Dermis microvascular lymphatic vessel endothelial cell (primary cell): ENCODE data around the gene ZNF469. TPM values are rescaled to one million over a fixed set of nuclear protein-coding genes. Genes with fewer than 3 reads are reported as not detected.

Source experiments
- DNase-seq, 2 donors: peaks; one replicate each; pipeline versions ENCODE4 v3.0.0 to v3.0.0-alpha.2; 2010; ENCODE audit warnings: low read depth in 2 of 2
- total RNA-seq: library from RNA; depleted of rRNA; stranded (reverse); fragments of >200 nt; gene quantifications from 2 replicates; pipeline ENCODE4 v1.2.1, GENCODE V29; 2014

The ZNF469 gene
- total RNA-seq, 1 donor from 2014 or later: 0.39 TPM

DNA sequence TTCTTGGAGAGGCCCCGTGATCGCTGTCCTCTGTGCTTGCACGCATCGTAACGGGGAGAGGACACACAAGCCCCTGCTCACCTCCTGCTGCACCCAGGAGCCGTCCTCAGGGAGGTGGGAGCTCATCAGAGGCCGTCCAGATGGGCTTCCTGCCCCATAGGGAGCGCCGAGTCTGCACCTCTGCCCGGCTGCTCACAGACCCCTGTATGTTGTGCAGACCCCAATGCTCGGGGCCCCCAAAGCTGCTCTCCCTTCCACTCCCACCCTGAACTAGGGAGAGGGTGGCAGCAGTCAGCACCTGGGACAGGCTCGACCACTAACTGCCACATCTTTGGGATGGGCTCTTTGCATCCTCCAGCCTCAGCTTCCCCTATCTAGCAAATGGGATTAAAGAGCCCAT lies 4.4 kb upstream of the ZNF469 start:
- no peak for DNase-seq

- no peak for DNase-seq
Measured at GRCh38 chr16:88378836-88379693, 3.7 kb upstream of the ZNF469 start.

- no peak for DNase-seq
Measured at GRCh38 chr16:88379694-88380040, 3.1 kb upstream of the ZNF469 start.

- DNase-seq: no peak
Measured at GRCh38 chr16:88380099-88380498, 2.7 kb upstream of the ZNF469 start.

DNA sequence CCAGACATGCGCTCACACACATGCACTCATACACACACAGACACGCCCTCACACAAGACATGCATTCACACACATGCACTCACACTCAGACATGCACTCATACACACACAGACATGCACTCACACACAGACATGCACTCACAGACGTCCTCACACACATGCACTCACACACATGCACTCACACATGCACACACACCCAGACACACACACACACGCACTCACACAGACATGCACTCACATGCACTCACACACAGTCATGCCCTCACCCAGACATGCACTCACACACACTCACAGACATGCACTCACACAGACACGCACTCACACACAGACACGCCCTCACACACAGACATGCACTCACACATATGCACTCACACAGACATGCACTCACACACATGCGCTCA lies 2.1 kb upstream of the ZNF469 start:
- no peak for DNase-seq

- DNase-seq: no peak
Measured at GRCh38 chr16:88381820-88382451, 823 bp upstream of the ZNF469 start.

DNA sequence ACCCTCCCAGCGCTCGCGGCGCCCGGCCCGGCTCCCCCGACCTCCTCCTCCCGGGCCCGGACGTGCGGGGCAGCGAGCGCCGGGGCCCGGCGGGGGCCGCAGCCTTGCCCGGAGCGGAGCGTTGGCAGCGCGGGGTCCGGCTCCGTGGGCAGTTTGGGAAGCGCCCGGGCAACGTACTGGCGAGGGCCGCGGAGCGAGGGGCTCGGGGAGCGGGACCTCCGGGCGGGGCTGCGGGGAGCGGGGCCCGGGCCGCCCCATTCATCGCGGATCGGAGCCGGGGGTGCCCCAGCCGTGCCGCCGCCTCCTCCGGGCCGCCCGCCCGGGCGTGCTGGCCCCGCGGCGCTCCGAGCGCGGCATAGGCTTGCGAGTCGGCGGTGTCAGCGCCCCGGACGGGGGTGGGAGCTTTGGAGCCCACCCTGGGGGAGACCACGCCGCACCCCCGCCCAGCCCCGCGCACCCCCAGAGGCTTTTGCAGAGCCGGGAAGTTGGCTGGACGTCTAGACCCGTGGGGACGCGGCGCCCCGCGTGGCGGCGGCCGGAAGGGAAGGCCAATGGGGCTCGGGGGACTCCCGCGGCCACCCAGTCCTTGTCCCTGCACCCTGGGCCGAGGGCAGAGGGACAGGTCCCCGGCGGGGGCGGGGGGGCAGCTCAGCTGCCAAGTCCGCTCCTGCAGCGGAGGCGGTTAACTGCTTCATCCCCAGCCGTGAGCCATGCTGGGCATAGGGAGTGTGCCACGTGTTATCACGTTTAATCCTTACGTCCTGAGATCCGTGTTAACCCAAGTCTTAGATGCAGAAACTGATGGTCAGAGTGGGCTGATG lies 852 bp downstream of the ZNF469 start:
- DNase-seq: peak in 1 of 2 donors; percentile 27

DNA sequence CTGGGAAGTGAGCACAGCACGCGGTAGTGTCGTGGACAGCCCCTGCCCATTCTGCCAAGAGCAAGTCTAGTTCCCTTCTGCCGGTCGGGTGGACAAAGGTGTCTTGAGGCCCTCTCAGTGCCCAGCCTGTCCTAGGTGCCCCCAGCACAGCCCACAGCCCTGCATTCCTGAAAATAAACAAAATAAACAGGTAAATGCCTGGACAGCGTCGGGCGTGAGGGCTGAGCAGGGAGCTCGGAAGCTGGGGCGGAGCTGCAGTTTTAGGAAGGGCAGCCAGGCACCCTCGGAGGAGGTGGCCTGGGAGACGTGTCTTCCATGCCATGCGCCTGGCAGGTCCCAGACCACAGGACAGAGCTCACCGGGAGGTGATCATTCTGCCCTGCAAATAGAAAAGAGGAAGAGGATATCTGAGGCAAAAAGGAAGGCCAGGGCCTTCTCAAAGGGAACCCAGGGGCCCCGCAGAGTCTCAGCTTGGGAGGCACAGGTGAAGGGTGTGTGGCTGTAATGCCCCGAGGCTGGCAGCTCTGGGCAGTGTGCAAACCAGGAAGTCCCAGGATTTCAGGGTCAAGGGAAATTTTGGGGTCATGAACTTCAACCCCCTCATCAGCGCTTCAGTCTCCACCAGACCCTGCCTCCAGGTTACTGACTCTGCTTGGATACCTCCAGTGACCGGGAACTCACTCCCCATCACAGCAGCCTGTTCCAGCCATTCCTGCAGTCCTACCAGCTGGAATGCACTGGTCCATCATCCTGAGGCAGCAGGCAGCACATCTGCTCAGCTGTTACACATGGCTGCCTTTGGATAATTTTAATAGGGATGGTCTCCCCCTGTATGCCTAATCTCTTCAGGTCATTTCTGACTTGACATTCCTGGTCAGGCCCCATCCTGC lies 1.7 kb downstream of the ZNF469 start:
- DNase-seq: no peak

- DNase-seq: no peak
Measured at GRCh38 chr16:88385112-88385594, 2.4 kb downstream of the ZNF469 start.

- DNase-seq: no peak
Measured at GRCh38 chr16:88385831-88386815, 3.4 kb downstream of the ZNF469 start.

DNA sequence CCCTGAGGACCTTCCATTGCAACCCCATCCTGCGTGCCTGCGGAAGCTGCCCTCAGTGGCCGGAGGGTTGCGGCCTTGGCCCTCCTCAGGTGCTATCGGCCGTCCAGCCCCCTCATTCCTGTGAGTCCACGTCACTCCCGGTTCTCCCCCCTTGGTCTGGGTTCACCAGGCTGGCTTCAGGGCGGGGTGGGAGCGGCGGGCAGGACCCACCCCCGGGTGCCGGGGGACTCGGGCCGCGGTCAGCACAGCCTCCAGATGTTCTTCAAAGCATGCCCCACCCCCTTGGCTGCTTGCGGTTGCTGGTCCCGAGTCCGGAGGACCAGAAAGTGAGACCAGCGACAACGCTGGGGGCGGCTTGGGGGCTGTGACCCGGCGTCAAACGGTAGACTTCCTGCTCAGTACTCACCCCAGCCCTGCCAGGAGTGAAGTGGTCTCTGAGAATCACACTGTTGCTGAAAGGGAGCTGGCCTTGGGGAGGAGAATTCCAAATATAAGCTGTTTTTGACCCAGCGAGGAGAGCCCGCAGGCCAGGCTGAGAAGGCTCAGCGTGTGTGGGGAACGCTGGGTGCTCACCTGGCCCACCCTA lies 4.5 kb downstream of the ZNF469 start:
- DNase-seq: no peak

DNA sequence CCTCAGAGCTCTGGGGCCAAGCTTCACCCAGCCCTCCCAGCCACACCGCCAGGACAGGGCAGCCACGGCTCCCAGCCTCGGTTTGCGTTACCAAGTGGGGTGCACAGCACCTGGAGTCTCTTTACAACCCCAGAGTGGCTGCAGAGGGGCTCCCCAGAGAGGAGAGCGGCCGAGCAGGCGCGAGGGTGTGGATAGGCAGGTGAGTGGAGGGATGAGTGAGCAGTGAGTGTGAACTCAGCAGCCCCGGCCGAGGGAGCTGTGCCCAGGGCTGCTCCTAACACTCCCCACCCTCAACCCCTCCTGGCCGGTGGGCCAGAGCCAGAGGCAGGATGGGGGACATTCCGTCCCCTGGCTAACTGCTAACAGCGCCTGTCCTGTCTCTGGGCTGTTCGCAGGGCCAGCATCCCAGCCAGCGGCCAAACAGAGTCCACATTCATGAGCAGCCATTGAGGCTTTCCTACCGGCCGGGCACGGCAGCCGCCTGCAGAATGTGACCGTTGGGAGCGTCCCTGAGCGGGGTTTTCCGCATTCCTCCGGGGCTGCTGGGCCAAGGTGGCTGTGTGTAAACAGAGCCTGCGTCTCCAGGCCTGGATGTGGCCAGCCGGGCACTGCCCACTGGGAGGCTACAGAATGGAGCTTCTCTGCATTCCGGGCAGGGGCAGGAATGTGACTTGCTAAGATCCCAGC lies 5.3 kb downstream of the ZNF469 start:
- peak in 1 of 2 donors; percentile 36 for DNase-seq

DNA sequence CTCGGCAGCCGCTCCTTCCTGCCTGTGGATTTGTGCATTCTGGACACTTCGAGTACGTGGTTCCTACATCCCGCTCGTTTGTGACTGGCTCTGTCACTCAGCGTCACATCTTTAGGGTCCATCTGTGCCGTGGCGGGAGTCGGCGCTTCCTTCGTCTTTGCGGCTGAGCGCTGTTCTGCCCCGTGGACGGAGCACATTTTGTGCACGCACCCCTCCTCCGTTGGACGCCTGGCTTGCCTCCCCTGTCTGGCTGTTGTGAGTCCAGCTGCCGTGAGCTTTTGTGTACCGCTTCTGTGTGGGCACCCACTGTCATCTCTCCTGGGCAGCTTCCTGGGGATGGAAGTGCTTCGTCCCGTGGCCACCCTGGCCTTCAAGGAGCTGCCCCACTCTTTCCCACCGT lies 6.4 kb downstream of the ZNF469 start:
- no peak for DNase-seq

DNA sequence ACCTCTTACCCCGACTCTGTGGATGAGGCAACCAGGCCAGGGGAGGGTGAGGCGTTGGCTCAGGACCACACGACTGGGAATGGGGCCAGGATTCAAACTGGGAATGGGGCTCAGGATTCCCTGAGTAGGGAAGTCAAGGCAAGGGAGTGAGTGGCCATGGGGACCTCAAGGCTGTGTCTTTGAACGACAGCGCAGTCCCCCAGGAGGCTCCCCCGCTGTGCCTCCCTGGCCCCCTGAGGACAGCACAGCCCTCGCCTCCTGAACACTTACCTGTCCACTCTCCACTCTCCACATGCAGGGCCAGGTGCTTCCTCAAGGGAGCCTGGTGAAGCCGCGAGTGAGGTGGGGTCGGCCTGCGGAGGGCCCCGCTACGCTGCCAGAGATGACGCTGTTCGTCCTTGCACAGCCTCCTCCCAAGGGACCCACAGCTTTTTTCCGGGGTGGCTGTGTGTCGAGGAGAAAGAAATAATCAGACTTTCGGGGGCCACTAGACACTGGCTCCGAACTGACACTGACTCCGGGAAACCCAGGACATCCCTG lies 6.9 kb downstream of the ZNF469 start:
- DNase-seq: no peak

DNA sequence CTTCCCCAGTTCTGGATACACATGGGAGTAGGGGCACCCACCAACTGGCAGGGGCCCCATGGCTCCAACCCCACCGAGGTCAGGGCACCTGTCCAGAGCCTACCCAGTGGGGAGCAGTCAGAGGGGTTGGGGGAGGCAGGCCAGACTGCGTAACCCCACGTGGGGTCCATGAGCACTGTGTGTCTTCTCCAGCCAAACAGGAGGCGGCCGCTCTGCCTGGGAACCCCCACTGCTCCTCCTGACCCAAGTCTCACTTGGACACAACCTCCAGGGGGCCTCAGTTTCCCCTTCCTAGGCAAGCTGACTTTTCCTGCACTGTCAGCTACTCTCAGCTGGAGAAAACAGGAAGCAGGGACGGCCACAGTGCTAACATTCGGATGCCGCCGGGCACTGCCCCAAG lies 7.5 kb downstream of the ZNF469 start:
- no peak for DNase-seq

DNA sequence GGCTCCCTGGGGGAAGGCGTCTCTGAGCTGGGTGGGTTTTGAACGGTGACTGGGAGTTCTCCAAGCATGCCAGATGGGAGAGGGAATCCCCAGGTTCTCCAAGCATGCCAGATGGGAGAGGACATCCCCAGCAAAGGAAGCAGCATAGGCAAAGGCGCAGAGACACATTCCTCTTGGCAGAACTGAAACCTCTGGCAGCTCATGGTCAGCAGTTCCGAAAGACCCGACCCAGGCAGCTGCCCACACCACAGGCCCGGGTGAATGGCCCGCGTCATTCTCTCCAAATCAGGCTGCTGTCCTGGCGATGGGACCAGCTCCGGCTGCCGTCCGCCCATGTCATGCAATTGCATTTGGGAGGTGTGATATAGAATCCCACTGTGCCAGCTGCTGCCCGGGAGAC lies 8.0 kb downstream of the ZNF469 start:
- DNase-seq: peak in 1 of 2 donors; percentile 11

DNA sequence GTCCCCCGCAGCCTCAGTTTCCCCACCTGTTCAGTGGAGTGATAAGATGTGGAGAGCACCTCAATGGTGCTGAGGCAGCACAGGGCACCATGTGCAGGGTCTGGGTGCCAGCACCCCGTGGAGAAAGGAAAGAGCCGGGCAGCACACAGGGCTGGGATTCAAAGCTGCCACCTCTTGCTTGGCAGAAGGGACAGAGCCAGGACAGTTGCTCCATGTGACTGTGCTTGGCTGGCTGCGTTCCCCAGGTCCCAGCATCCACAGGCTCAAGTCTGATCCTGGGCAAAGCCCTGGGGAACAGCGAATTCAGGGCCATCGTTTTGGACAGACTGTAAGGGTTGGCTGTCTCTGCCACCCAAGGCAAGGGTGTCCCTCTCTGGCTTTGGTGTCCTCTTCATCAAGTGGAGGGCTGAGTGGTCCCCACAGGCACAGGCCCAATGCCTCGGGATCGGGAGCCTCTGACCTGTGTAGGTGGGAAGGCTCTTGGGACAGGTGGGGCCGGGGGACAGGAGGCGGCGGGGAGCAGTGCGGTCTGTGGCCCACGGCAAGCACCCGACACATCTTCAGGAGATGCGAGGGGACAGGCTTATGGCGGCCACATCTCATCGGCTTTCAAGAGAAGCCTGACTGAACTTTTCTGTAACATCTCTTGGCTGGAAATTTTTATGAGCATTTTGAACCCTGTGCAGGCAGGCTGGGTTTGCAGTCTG lies 8.5 kb downstream of the ZNF469 start:
- no peak for DNase-seq

DNA sequence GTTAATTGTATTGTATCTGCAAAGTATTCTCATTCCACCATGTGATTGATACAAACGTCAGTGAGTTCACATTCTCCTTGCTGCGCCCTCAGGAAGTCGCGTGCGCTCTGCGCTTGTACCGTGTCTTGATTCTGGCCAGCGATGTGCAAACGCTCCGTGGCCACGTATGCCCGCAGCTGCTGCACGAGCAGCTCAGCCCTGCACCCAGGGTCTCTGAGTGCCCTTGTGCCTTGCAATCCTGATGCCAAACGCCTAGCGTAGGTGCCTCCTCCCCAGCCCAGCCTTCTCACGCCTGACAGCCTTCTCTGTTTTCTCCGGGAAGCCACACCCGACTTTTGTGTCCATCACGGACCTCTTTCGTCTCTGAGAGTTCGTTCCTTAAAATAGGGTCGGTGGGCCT lies 9.4 kb downstream of the ZNF469 start:
- DNase-seq: no peak
